ENCODE results near the gene ZBTB47.

DNA sequence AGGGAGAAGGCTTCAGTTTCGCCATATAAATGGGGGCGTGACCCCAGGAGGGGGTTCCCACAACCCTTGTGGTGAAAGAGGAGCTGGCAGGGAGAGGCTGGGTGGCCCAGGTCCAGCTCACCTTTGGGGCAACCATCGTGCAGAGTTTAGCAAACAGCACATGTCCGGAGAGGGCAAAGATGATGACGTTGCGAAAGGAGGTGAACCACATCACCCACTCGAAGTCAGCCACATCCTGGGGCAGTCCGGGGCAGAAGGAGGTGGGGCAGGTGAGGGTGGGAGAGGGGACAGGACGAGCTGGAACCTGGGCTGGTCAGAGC is 45.4 kb downstream of the ZBTB47 start:
- TF ChIP-seq, protein P1, sequence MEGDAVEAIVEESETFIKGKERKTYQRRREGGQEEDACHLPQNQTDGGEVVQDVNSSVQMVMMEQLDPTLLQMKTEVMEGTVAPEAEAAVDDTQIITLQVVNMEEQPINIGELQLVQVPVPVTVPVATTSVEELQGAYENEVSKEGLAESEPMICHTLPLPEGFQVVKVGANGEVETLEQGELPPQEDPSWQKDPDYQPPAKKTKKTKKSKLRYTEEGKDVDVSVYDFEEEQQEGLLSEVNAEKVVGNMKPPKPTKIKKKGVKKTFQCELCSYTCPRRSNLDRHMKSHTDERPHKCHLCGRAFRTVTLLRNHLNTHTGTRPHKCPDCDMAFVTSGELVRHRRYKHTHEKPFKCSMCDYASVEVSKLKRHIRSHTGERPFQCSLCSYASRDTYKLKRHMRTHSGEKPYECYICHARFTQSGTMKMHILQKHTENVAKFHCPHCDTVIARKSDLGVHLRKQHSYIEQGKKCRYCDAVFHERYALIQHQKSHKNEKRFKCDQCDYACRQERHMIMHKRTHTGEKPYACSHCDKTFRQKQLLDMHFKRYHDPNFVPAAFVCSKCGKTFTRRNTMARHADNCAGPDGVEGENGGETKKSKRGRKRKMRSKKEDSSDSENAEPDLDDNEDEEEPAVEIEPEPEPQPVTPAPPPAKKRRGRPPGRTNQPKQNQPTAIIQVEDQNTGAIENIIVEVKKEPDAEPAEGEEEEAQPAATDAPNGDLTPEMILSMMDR (IDR thresholded peaks at IDR 0.05; ENCODE audit: poor library complexity, severe bottlenecking) = no peak
- TF ChIP-seq EZH2 (IDR thresholded peaks at IDR 0.05; ENCODE audit: borderline replicate concordance, insufficient read depth, low read length, poor library complexity, severe bottlenecking) (no peak), EP300 (conservative IDR thresholded peaks at IDR 0.05; ENCODE audit: poor library complexity, severe bottlenecking) (no peak)
